Fibroblast of skin of left quadriceps (primary cell): ENCODE data around the gene LYPD8.

Source experiments
- DNase-seq, 2 experiments: peaks; one replicate each; pipeline ENCODE4 v3.0.0-alpha.2; 2013; ENCODE audit warnings: low read depth in 2 of 2

LYPD8 gene

DNA sequence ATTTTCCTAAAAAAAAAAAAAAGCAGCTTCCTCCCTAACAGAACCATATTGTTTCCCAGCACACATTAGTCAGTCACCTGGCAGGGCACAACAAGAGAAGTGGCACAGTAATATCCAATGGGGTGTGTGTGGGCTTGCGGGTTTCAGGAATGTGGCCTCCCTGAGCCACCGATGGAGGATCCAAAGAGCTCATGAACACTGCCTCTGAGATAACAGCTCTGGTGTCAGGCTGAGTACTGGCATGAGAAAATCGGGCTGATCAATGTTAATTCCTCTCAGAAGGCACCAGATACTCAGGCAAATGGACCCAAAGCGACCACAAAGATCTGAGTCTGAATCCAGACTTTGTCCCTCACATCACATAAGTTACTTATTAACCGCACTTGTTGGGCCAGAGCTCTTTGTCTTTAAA lies 2.2 kb upstream of the LYPD8 start:
- no peak for DNase-seq

DNA sequence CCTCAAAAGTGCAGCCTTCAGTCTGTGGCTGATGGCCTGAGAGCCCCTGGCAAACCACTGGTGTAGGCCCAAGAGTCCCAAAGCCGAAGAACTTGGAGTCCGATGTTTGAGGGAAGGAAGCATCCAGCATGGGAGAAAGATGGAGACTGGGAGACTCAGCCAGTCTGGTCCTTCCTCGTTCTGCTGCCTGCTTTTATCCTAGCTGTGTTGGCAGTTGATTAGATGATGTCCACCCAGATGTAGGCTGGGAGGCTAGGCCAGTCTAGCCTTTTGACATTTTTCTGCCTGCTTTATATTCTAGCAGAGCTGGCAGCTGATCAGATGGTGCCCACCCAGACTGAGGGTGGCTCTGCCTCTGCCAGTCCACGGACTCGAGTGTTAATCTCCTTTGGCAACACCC lies 1.1 kb upstream of the LYPD8 start:
- no peak for DNase-seq

DNA sequence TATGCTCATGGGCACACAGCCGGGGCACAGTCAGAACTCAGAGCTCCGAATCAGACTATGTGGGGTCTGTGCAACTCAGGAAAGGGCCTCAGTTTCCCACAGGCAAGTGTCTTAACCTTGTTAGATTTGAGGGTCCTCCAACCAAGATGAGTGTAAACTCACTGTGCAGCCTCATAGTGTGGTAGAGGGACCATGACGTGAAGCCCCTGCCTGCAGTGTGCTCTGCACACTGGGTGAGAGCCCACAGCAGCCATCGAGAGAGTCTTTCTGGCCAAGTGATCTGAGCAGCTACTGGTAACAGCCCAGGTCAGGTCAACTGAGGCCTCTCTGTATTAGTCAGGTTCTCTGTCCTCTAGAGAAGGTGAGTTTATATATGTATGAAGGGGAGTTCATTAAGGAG lies 592 bp upstream of the LYPD8 start:
- DNase-seq, result no peak

DNA sequence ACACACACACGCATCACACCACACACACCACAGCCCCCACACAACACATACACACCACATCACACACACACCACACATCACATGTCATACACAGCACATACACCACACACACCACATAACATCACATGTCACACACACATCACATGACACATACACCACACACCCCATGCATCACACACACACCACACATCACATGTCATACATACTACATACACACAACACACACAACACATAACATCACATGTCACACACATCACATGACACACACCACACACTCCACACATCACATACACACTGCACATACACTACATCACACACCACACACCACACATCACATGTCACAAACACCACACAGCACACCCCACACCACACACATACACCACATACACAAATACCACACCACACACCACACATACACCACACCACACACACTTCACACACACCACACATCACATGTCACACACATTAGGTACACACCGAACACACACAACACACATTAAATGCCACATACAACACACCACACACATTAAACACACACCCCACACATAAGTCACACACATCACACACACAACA lies 1.8 kb downstream of the LYPD8 start:
- no peak for DNase-seq

DNA sequence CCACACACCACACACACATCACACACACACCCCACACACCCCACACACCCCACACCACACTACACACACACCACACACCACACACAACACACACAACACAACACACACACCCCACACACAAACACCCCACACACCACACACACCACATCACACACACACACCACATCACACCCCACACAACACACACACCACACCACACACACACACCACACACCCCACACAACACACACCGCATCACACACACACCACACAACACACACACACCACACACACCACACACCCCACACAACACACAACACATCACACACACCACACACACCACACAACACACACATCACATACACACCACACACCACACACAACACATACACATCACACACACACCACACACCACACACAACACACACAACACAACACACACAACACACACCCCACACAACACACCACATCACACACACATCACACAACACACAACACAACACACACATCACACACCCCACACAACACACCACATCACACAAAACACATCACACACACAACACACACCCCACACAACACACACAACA lies 2.4 kb downstream of the LYPD8 start:
- DNase-seq, result no peak

DNA sequence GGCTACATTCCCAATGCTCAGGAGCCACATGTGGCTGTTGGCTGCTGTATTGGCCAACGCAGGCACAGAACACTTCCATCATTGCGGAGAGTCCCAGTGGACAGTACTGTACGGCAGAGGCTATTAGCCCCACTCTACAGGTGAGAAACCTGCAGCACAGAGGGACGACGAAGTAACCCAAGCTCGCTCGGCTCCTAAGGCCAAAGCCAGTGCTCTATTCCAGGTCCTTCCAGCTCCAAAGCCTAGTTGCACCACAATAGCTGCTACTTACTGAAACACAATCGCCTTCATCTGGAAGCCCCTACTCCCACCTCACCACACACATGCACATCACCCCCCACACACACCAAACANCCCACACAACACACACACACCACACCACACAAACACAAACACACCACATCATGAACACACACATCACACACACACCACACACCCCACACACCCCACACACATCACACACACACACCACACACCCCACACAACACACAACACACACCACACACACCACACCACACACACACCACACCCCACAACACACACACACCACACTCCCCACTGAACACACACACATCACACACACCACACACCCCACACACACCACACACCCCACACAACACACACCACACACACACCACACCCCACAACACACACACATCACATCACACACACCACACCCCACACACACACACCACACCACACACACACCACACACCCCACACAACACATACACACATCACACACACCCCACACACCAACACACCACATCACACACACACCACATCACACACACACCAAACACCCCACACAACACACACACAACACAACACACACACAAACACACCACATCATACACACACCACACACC lies 3.2 kb downstream of the LYPD8 start:
- no peak for DNase-seq

DNA sequence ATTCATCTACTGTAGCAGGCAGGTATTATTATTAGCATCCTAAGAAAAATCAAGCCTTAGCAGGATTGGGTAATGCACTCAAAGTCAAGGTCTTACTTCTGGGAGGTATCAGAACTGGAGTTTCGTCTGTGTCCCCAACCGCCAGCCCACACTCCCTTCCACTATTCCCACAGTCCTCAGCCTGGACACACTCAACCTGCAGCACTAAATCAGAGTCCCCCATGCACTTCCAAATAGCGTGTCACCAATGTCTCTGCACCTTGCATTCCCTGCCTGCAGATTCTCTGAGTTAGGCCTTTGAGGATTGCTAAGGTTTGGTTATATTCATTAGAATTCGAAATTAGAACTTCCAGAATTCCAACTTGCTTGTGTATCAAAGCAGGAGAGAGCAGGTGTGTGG lies 3.9 kb downstream of the LYPD8 start:
- no peak for DNase-seq

DNA sequence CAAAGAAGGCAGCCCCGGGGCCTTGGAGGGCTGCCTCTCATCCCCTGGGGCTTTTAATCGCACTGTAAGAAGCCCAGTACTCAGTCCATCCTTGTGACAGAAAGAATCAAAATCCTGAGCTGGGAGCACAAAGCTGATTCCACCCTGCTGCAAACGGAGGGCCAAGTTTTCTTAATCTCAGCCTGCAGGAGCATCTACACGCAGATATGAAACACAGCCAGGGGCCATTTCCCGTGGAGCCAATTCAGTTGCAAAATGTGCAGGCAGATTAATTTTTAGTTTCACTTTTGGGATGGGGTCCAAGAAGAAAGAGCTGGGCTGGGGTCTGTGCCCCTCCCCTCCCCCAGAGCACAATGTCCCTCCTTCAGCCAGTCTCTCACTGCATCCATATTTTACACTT lies 4.4 kb downstream of the LYPD8 start:
- DNase-seq, result no peak

DNA sequence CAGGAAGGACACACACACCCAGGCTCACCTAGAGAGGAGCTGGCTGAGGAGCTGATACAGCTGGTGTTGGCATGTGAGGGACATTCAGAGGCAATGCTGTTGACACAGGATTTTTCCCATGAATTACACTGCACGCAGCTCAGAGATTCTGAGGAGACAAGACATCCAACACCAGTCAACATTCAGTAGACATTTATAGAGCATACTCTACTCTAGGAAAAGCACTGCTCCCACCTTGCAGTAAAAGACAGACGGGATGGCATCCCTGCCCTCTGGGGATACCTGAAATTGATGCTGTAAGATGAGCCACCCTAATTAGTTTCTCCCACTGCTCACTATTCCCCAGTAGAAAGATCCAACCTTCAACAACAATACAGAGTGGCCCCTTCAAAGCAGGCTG lies 5.1 kb downstream of the LYPD8 start:
- no peak for DNase-seq

DNA sequence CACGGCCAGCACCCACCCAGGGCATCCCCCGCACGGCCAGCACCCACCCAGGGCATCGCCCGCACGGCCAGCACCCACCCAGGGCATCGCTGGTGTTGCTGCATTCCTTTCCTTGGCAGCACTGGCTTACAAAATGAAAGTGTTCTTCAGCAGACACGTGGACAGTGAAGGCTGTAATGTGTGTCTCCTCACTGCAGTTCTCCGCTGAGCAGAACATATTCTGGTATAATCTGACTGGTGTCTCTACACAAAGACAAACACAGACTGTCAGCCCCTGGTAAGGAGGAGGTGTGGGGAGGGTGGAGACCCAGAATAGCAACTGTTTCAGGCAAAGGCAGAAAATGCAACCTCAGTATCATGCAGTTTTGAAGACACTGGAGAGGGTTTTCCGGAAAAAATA lies 7.3 kb downstream of the LYPD8 start:
- no peak for DNase-seq

DNA sequence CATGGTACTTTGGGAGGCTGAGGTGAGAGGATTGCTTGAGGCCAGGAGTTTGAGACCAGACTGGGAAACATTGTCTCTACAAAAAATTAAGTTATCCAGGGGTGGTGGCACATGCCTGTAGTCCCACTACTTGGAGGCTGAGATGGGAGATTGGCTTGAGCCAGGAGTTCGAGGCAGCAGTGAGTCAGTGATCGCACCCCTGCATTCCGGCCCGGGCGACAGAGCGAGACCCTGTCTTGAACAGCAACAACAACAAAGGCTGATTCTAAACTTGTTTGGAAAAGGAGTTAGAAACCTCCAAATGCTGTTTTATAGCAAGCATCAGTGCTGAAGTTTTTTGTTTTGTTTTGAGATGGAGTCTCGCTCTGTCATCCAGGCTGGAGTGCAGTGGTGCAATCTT lies 14.7 kb downstream of the LYPD8 start:
- DNase-seq, result no peak

DNA sequence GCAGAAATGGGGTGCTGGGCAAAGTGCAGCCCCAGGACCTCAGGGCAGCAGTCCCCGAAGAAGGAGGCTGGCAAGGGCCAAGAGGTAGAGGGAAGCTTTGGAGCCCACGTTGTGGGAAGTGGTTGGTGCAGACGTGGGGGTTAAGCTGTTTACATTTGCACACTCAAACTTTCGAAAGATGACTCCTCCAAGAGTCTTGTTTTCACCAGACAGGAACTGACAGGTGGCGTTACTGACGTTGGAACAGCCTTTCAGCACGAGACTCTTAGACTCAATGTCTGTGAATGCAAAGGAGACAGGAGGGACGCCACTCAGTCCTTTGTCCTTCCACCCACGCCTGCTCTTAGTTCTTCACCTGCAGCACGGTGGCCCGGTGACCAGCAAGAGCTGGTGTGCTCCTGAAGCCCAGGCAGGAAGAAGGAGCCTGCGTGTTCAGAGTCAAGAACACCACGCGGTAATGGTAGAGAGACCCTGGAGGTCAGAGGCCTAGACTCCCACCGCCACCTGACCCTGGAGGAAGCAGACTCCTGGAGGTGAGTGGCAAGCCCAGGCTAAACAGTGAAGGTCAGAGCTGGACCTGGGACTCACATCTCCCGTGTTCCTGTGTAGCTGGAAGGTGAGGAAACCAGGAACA lies 15.9 kb downstream of the LYPD8 start:
- DNase-seq, result no peak

DNA sequence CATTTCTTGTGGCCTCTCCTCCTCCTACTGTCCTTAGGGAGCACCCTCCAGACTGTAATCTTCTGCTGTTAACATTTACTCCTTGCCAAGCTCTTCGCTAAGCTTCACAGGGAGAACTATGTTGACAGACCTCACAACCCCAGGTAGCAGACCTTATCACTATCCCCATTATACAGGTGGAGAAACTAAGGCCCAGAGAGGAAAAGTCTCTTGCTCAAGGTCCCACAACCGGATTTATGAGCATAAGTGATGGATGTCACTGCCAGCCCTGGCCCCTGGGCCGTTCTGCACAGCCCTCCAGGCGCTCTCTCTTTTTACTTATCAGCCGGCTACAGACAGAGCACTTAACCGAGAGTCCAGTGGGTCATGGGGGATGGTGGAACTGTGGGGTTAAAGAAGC lies 18.1 kb downstream of the LYPD8 start:
- DNase-seq, result no peak

DNA sequence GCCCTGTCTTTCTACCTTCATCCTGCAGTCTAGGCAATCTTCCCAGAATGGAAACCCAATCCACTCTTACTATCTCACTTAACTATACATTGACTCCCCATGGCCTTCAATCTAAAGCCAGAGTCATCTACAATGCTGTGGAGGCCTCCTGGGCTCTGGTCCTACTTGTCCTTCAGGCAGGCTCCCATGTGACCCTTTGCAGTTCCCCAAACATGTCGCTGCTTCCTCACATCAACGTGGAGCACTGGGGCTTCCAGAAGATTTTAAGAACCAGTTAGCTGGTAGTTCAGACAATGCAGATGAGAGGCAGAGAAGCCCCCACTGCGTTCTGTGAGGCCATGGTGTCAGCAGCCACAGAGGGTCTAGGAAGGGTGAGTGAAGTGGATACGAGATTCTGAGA lies 18.6 kb downstream of the LYPD8 start:
- DNase-seq, result no peak

DNA sequence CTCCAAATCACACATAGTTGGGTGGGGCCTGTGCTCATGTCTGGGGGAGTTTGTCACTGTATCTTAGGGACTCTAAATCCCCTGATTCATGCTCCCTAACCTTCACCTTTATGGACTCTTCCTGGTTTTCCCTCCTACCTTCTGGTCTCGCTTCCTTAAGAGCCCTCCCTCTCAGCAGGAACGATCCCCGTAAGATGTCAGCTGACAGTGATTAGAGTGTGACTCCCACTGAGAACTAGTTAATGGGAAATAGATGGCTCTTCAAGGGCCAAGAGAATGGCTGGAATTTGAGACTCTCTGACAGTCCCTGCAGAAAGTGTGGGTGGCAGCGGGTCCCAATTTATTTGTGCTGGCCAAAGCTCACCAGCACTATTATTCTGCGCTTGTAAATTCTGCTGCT lies 22.0 kb downstream of the LYPD8 start:
- DNase-seq, result no peak

DNA sequence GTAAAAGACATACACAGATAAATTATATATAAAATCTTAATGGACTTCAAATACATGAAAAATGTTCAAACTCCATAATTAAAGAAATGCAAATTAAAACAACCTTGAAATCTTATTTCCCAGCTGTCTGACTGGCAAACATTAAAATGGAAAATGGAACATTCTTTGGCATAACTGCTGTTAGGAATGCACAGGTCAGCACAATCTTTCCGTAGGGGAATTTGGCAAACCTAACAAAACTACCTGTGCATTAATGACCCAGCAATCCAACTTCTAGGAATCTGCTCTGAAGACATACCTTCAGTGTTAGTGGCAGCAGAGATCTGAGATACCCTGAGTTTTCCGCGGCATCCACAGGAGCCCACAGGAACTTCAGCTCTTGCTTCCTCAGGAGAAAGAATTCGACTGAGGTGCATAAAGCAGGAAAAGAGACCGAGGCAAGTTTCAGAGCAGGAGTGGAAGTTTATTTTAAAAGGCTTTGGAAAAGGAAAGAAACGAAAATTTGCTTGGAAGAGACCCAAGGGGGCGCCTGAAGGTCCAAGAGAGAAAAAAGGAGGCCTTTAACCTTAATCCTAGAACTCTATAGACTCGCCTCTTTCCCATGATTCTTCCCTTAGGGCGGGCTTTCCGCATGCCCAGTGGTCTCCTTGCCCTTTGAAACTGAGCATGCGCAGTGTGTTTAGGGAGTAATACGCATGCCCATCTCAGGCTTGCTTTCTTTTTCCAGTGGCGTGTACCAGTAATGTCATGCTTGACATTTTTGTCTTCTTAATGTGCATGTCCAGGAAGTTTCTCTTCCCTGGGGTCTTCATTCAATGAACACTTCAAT lies 24.8 kb downstream of the LYPD8 start:
- DNase-seq, result no peak

DNA sequence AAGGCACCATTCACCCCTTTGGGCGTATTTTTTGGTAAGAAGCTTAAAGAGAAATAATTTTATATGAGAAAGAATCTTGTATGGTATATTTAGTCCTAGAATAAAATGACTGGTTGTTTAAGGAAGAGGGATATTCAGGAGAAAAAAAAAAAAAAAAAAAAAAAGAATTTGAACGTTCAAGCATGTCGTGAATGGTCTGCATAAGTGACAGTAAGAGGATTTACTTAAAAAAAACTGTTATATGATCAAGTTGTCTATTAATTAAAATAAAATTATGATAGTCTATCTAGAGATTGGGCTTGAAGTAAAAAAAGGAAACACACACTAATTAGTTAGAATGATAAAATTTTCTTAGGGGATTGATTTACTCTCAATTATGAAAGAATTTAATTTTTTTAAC lies 41.3 kb downstream of the LYPD8 start:
- DNase-seq, result no peak

DNA sequence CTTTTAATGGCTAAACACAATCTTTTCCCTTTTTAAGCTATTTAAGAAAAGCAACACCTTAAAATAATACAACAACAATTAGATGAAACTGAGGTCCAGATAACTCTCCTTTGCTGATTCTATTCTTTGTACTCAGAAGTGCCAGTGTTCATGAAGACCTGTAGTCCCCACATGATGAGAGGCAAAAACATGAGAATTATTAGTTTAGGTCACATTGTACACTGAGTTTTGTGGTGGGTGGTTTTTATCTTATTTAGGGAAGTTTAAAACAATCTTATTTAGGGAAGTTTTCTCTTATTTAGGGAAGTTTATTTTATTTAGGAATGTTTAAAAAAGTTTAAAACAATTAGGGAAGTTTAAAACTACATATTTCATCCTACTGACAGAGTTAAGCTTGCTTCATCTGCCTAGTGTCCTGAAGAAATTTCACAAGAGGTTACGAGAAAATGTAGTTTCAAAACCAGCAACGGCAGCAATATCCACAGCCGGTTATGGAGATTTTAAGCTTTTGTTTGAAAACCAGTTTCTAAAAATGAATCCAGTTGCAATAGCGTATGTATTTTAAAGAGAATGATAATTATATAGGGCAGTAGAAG lies 45.2 kb downstream of the LYPD8 start:
- no peak for DNase-seq

DNA sequence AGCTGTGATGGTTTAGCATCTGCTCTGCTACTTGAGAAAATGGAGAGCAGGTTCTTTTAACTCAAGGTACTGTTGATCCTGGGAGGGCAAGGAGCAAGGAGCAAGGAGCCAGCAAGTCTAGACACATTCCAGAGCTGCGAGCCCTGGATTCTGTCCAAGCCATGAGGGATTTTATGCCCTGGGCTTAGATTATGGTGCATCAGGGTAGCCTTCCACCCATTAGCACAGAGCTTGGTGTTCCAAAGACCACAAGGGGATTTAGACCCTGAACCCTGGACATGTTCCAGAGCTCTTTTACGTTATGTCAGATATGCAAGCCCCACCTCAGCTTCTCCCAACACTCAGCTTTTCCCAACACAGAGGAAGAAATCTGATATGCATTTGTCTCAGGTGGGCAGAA lies 51.0 kb downstream of the LYPD8 start:
- DNase-seq, result no peak

DNA sequence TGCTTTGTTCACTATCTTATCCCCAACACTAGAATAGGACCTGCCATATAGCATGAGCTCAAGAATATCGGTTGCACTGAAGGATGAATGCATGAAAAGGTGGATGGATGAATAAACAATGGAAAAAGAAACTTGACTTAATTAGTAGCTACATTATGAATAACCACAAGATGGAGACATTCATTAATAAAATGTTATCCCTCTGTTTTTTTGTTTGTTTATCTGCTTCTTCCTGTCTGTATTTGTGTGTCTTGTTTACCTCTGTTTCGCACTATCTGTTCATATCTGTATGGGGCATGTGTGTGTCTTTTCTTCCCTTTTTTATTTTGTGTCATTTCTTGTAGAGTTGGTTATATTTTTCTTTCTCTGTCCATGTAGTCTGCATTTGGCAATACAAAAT lies 51.9 kb downstream of the LYPD8 start:
- no peak for DNase-seq

DNA sequence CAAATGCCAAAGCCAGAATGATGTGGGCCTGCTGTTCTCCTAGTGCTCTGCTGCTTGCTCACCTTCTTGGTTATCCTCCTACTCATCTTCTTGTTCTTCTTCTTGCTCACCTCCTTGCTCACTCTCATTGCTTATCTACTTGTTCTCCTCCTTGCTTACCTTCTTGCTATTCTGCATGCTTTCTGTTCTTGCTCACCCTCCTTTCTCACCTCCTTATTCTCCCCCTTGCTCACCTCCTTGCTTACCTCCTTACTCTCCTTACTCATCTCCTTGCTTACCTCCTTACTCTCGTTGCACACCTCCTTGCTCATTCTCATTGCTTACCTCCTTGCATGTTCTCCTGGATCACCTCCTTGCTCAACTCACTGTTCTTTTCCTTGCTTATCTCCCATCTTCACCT lies 52.8 kb downstream of the LYPD8 start, which contains the start of gene OR14I1:
Gene OR14I1 (minus strand): TSS at position 53 of the 400 bp plus-strand sequence.
- no peak for DNase-seq

DNA sequence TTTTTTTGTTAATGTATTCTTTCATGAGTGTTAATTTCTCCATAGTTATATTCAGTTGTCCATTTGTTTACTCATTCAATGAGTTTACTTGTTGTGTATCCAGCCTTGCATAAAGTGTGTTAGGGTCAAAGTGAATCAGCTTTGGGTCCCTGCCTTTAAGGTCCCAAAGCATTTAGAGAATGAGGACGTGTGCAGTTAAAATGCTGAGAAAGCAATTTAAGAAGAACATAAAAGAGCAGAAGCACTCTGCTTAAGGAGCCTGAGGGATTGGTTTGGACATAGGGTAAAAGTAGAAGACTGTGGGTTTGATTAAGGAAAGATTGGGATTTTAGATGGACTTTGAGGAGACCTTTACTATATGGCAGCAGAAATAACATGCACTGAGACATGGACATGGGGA lies 56.5 kb downstream of the LYPD8 start:
- no peak for DNase-seq
